Measurements from ENCODE around the gene EEPD1. TPM values are rescaled to one million over a fixed set of nuclear protein-coding genes. Genes with fewer than 3 reads are reported as not detected.
A peak's percentile ranks its signal among the peaks of the same experiment; 100 is the strongest.
"Not testable (repeated sequence)": the region's sequence is repeated elsewhere in the genome, so short reads cannot be mapped to it uniquely, and the experiment has no call there.

The EEPD1 gene
- total RNA-seq (10 to 100 TPM in 2 of 5 experiments, 1 to 10 TPM in 3; 2.2 to 13.2 (median 3.7) TPM), polyA plus RNA-seq (10 to 100 TPM; 12.3 to 15.8 TPM), total RNA-seq (8.2 reads per million, percentile 32 among the genes with 10 or more reads in this experiment)

DNA sequence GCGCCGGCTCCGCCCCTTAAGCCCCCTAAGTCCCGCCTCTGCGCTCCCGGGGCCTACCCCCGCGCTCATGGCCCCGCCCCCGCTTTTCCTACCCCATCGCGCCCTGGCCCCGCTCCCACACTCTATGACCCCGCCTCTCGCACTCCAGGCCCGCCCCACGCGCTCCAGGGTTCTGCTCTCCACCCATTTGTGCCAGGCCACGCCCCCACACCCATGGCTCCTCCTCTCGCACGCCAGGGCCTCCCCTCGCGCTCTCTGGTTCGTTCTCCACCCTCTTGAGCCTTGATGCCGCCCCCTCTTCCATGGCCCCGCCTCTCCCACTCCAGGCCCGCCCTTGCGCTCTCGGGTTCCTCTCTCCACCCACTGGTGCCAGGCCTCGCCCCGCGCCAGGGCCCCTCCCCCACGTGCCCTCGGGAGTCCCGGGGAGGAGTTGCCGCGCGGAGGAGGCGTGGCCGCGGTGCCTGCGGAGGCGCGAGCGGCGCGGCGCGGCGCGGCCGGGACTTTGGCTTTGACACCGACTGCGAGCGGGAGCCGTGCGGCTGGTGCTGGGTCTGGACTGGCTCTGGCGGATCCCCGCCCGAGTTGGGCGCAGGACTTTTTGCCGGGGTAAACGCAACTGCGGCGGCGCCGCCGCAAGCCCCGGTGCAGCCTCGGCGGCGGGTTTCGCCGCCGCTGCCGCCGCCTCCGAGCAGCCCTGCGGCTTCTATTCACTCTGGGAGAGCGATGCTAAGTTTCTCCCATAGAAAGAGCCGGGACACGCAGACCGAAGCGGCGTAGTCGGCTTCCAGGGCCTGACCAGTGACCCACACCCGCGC is at the start of gene EEPD1:
Gene EEPD1, plus strand, starts transcription at position 499 of the 815 bp plus-strand sequence. CDS start 1,071 bp downstream, outside the sequence.
- Histone ChIP-seq H3K4me1 (ENCODE audit: control insufficient read depth in 2 of 2, insufficient read depth in 2 of 2, low read length in 2 of 2) (peaks cover 7 to 16% of the 10 kb centered on the region in 2 donors), H3K9me3 (ENCODE audit: control insufficient read depth in 2 of 3, low read length in 3 of 3) (no peaks in the 10 kb centered on the region), H3K4me3 (ENCODE audit: low read length) (peak within 1 kb of the TSS; percentile 72), H3K36me3 (ENCODE audit: control insufficient read depth in 2 of 3, insufficient read depth in 3 of 3, low read length in 3 of 3) (no peaks in the 10 kb centered on the region), H3K27me3 (ENCODE audit: control insufficient read depth in 2 of 2, insufficient read depth in 2 of 2, low read length in 2 of 2) (no peaks in the 10 kb centered on the region), H3K27ac (ENCODE audit: low read depth, low read length) (peak within 1 kb of the TSS; percentile 73)
- peak within 1 kb of the TSS; percentile 70 to 93 (median 84) for H3K4me3 Mint-ChIP-seq
- H3K4me1 Mint-ChIP-seq: peaks cover 12 to 31% (median 24%) of the 10 kb centered on the region in 7 donors
- H3K36me3 Mint-ChIP-seq: peaks cover 0 to 8% (median 0%) of the 10 kb centered on the region in 5 donors
- H3K27ac Mint-ChIP-seq: peak within 1 kb of the TSS in 8 of 9 donors; percentile 10 to 87 (median 74)
- peaks cover 0 to 21% (median 0%) of the 10 kb centered on the region in 5 donors for H3K27me3 Mint-ChIP-seq
- ATAC-seq: peak; percentile 96
- peak; percentile 99 to 100 (median 100) for DNase-seq
- intact Hi-C loops (cut with micrococcal nuclease): loop anchor here (1.0 to 10.0 kb wide), 14 partner anchors 133 to 1294 kb away; partner anchors contain the start of genes ANLN (in 2 of the 2), DPY19L1 (in 2 of the 2), HERPUD2 (in 2 of the 2) and SEPTIN7 (in 2 of the 2)
- CTCF ChIA-PET: no interaction called here
- POLR2A ChIA-PET: interaction anchor here (0.6 kb wide), 1 partner anchor 284 kb away, joined by 3 read pairs; no protein-coding TSS in a partner anchor
- H3K9me3 Mint-ChIP-seq: no peaks in the 10 kb centered on the region

DNA sequence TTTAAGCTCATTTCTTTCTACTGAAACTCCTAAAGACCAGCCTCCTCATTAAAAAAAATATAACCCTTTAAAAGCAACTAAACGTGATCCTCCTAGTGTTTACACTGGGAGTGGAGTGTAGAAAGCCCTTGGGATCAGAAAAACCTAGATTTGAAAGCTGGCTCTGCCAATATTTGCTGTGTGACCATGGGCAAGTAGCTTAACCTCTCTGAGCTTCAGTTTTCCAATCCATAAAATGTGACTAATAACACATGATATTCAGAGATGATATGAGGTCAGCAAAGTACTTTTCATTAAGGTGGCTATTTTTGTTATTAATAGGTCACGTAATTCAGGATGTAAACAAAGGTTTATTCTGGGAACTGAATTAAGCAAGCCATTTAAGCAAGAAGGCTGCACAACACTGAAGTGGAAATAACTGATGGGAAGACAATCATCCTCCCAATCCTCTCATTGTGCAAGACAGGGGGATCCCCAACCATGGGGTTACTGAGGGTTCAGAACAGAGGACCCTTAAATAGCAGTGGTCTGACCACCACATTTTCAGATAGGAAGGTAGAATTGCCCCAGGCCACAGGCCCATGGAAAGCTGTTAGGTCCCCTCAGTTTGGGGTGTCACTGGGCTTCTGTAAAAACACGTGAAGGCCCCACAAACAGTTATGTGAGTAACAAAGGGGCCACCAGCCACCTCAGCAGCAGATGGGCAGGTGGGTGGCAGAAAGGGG is 49.1 kb upstream of the EEPD1 start:
- Histone ChIP-seq H3K36me3 (ENCODE audit: control insufficient read depth in 2 of 3, insufficient read depth in 3 of 3, low read length in 3 of 3) (no peaks in the 10 kb centered on the region), H3K27ac (ENCODE audit: low read depth, low read length) (no peak overlapping the region), H3K4me3 (ENCODE audit: low read length) (no peak overlapping the region), H3K9me3 (ENCODE audit: control insufficient read depth in 2 of 3, low read length in 3 of 3) (peaks cover 0 to 5% (median 0%) of the 10 kb centered on the region in 3 experiments), H3K27me3 (ENCODE audit: control insufficient read depth in 2 of 2, insufficient read depth in 2 of 2, low read length in 2 of 2) (no peaks in the 10 kb centered on the region), H3K4me1 (ENCODE audit: control insufficient read depth in 2 of 2, insufficient read depth in 2 of 2, low read length in 2 of 2) (no peaks in the 10 kb centered on the region)
- POLR2A ChIA-PET: interaction anchor here (0.6 kb wide), 1 partner anchor 73 kb away, joined by 7 read pairs; no protein-coding TSS in a partner anchor
- intact Hi-C loops (cut with micrococcal nuclease): loop anchor here in 1 of 2 donors (10.0 kb wide), 1 partner anchor 99 kb away; no protein-coding TSS in a partner anchor
- DNase-seq (no peak), ATAC-seq (no peak)
- H3K27me3 Mint-ChIP-seq: peaks cover 0 to 11% (median 0%) of the 10 kb centered on the region in 5 donors
- H3K4me3 Mint-ChIP-seq: no peak overlapping the region
- CTCF ChIA-PET: no interaction called here
- no peak overlapping the region for H3K27ac Mint-ChIP-seq
- H3K9me3 Mint-ChIP-seq: peaks cover 0 to 20% (median 9%) of the 10 kb centered on the region in 11 donors
- H3K36me3 Mint-ChIP-seq: peaks cover 0 to 14% (median 5%) of the 10 kb centered on the region in 5 donors
- H3K4me1 Mint-ChIP-seq: no peaks in the 10 kb centered on the region

DNA sequence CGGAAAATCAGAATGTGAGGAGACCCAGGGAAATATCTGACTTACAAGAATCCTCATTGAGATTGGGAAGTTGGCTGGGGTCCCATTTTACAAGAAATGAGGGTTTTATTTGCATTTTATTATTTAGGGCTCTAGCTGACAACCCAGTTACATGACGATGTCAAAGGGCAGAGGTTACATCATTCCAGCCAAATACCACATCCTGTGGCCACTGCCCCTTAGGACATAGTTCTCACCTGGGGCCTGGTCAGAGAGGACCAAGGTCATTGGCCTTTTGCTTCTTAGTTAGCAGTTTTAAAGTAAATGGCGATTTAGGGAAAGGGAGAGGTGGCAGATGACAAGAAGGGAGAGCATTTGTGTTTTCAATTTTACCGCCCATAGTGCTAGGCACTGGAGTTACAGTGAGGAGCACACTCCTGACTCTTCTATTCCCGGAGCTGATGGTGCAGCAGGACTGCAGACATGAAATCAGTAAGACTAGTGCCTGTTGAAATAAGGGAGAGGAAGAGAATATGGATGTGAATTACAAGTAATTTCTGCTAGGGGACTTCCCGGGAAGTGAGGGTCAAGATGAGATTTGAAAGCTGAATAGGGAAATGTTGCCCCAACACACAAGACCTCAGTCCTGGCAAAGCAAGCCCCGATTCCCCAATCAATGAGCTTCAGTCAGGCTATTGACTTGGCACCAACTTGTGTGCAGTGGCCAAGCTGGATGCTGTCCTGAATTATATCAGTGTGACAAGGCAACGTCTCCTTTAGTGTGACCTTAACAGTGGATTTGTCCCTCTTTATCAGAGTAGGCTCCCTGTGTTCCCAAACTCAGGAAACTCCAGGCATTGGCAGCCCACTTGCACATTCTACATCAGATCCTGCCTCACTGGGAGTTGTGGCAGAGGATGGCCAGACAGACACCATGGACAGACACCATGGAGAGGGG is 45.8 kb upstream of the EEPD1 start:
- POLR2A ChIA-PET; H3K9me3 ChIP-seq (ENCODE audit: control insufficient read depth in 2 of 3, low read length in 3 of 3); H3K27ac Mint-ChIP-seq; H3K4me1 Mint-ChIP-seq; H3K4me1 ChIP-seq (ENCODE audit: control insufficient read depth in 2 of 2, insufficient read depth in 2 of 2, low read length in 2 of 2); H3K36me3 ChIP-seq (ENCODE audit: control insufficient read depth in 2 of 3, insufficient read depth in 3 of 3, low read length in 3 of 3); H3K27me3 ChIP-seq (ENCODE audit: control insufficient read depth in 2 of 2, insufficient read depth in 2 of 2, low read length in 2 of 2); H3K4me3 ChIP-seq (ENCODE audit: low read length); H3K36me3 Mint-ChIP-seq; DNase-seq; H3K9me3 Mint-ChIP-seq; H3K27ac ChIP-seq (ENCODE audit: low read depth, low read length); CTCF ChIA-PET; ATAC-seq: not testable (repeated sequence)
- H3K4me3 Mint-ChIP-seq: peak overlapping the region in 1 of 10 donors; percentile 14
- peaks cover 0 to 12% (median 0%) of the 10 kb centered on the region in 5 donors for H3K27me3 Mint-ChIP-seq
- intact Hi-C loops (cut with micrococcal nuclease): loop anchor here in 1 of 2 donors (10.0 kb wide), 1 partner anchor 102 kb away; no protein-coding TSS in a partner anchor

DNA sequence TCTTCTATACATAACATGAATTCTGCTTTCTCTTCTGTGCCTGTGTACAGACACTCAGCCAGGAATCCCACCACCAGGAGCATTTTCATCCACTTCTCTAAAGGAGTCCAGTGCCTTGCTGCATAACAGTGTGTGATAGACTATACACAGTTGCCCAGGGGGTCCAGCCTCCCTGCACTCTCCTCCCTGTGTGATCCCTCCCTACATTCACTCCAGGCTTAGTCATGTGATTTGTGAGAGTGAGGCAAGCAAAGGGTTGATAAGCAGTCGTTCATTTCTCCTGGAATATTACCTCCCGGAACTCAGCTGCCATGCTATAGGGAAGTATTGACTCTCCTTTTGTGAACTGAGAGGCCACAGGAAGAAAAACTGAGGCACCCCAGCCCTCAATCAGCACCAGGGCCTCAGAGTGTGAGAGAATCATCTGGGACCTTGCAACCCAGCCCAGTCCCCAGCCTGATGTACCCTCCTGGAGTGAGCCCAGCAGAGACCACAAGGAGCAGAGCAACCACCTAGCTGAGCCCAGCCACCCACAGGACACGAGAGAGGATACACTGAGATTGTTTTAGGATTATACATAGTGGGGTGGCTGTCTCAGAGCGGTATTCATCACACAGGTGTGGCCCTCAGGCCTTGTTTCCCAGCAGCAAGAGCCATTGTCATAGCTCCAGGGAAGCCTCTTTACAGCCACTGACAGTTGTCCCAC is 45.0 kb upstream of the EEPD1 start:
- Mint-ChIP-seq H3K9me3 (peaks cover 0 to 4% (median 0%) of the 10 kb centered on the region in 11 donors), H3K27ac (no peak overlapping the region), H3K4me3 (no peak overlapping the region), H3K27me3 (peaks cover 0 to 19% (median 0%) of the 10 kb centered on the region in 5 donors), H3K36me3 (peaks cover 0 to 3% (median 0%) of the 10 kb centered on the region in 5 donors), H3K4me1 (no peaks in the 10 kb centered on the region)
- H3K27ac ChIP-seq (ENCODE audit: low read depth, low read length): no peak overlapping the region
- intact Hi-C loops (cut with micrococcal nuclease): loop anchor here in 1 of 2 donors (10.0 kb wide), 1 partner anchor 103 kb away; no protein-coding TSS in a partner anchor
- no peak overlapping the region for H3K4me3 ChIP-seq (ENCODE audit: low read length)
- H3K9me3 ChIP-seq (ENCODE audit: control insufficient read depth in 2 of 3, low read length in 3 of 3): no peaks in the 10 kb centered on the region
- CTCF ChIA-PET: no interaction called here
- POLR2A ChIA-PET: no interaction called here
- H3K36me3 ChIP-seq (ENCODE audit: control insufficient read depth in 2 of 3, insufficient read depth in 3 of 3, low read length in 3 of 3): no peaks in the 10 kb centered on the region
- no peak for DNase-seq
- H3K27me3 ChIP-seq (ENCODE audit: control insufficient read depth in 2 of 2, insufficient read depth in 2 of 2, low read length in 2 of 2): no peaks in the 10 kb centered on the region
- no peak for ATAC-seq
- H3K4me1 ChIP-seq (ENCODE audit: control insufficient read depth in 2 of 2, insufficient read depth in 2 of 2, low read length in 2 of 2): no peaks in the 10 kb centered on the region

DNA sequence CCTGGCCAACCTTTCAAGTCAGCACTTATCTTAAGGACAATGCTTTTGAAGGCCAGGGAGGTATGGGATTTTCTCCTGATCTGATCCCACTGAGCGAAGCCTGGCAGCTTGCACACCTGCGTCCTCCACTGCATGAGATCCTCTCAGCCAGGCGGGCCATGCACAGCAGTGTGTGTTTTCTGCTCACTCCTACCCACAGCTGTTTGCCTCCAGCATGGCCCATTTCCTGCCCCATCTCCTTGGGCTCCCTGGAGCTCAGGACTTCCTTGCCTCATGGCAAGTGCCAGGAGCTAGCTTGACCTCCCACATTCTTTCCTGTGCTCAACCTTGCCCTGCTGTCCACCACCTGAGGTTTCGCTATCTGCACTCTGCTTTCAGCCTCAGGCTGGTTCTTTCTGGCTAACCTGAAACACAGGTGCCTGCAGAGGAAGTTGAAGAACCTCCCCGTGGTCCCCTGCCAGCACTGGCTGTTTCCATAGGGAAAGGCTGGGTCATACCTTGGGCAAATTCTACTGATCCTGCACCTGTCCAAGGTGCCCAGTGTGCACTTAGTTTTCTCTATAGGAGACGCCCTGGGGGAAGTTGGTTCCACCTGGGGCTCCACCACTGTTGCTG is 43.9 kb upstream of the EEPD1 start:
- no peaks in the 10 kb centered on the region for H3K27me3 ChIP-seq (ENCODE audit: control insufficient read depth in 2 of 2, insufficient read depth in 2 of 2, low read length in 2 of 2)
- Mint-ChIP-seq H3K9me3 (peaks cover 0 to 4% (median 0%) of the 10 kb centered on the region in 11 donors), H3K4me3 (no peak overlapping the region), H3K27me3 (peaks cover 0 to 17% (median 0%) of the 10 kb centered on the region in 5 donors), H3K36me3 (peaks cover 0 to 3% (median 0%) of the 10 kb centered on the region in 5 donors), H3K4me1 (no peaks in the 10 kb centered on the region), H3K27ac (no peak overlapping the region)
- intact Hi-C loops (cut with micrococcal nuclease): loop anchor here in 1 of 2 donors (10.0 kb wide), 1 partner anchor 104 kb away; no protein-coding TSS in a partner anchor
- POLR2A ChIA-PET: no interaction called here
- CTCF ChIA-PET: no interaction called here
- H3K36me3 ChIP-seq (ENCODE audit: control insufficient read depth in 2 of 3, insufficient read depth in 3 of 3, low read length in 3 of 3): no peaks in the 10 kb centered on the region
- H3K4me3 ChIP-seq (ENCODE audit: low read length): no peak overlapping the region
- H3K27ac ChIP-seq (ENCODE audit: low read depth, low read length): no peak overlapping the region
- no peaks in the 10 kb centered on the region for H3K4me1 ChIP-seq (ENCODE audit: control insufficient read depth in 2 of 2, insufficient read depth in 2 of 2, low read length in 2 of 2)
- no peaks in the 10 kb centered on the region for H3K9me3 ChIP-seq (ENCODE audit: control insufficient read depth in 2 of 3, low read length in 3 of 3)
- no peak for DNase-seq
- ATAC-seq: no peak
